ENCODE results near the gene ARHGEF37. TPM values are rescaled to one million over a fixed set of nuclear protein-coding genes. Genes with fewer than 3 reads are reported as not detected.
"Not testable (repeated sequence)": the region's sequence is repeated elsewhere in the genome, so short reads cannot be mapped to it uniquely, and the experiment has no call there.

The ARHGEF37 gene
- 10 to 100 TPM; 45.4 to 75.3 (median 65.3) TPM for total RNA-seq

GRCh38 chr5:149581192-149581861 is at the start of gene ARHGEF37:
Gene ARHGEF37, plus strand, starts transcription at chr5:149581498. Its CDS starts 16,272 bp downstream, at chr5:149597770.
- H3K9me3 ChIP-seq: no peaks in the 10 kb centered on the region
- peaks cover 39% of the 10 kb centered on the region for H3K4me1 ChIP-seq
- no peaks in the 10 kb centered on the region for H3K36me3 ChIP-seq
- WGBS: 2% methylated on average over 36 of the region's 56 CpGs
- peak within 1 kb of the TSS; percentile 93 for H3K27ac ChIP-seq
- peak; percentile 91 to 93 for DNase-seq (ENCODE audit: low spot score in 2 of 2)
- H3K27me3 ChIP-seq: no peaks in the 10 kb centered on the region
- H3K4me3 ChIP-seq: peak within 1 kb of the TSS; percentile 63
- TF ChIP-seq CTCF (IDR thresholded peaks at IDR 0.05) (no peak), POLR2AphosphoS5 (IDR thresholded peaks at IDR 0.05) (no peak), POLR2A (IDR thresholded peaks at IDR 0.05) (no peak), EP300 (IDR thresholded peaks at IDR 0.05) (no peak)

- Histone ChIP-seq H3K36me3 (peaks cover 4% of the 10 kb centered on the region), H3K4me1 (peaks cover 53% of the 10 kb centered on the region), H3K4me3 (no peak overlapping the region)
These were observed 48.9 kb upstream of the ARHGEF37 start for GRCh38 chr5:149532413-149532812.

GRCh38 chr5:149535787-149536186 is 45.5 kb upstream of the ARHGEF37 start:
- H3K4me3 ChIP-seq; DNase-seq (ENCODE audit: low spot score in 2 of 2); H3K27me3 ChIP-seq; H3K36me3 ChIP-seq; H3K27ac ChIP-seq; H3K9me3 ChIP-seq: not testable (repeated sequence)
- 87% methylated on average over 6 of the region's 6 CpGs for WGBS
- peaks cover 42% of the 10 kb centered on the region for H3K4me1 ChIP-seq

More at GRCh38 chr5:149532413-149532812, 48.9 kb upstream of the ARHGEF37 start:
- Histone ChIP-seq H3K9me3 (no peaks in the 10 kb centered on the region), H3K27ac (no peak overlapping the region), H3K27me3 (no peaks in the 10 kb centered on the region)
- no peak for TF ChIP-seq POLR2AphosphoS5 (IDR thresholded peaks at IDR 0.05)
- TF ChIP-seq CTCF (IDR thresholded peaks at IDR 0.05): no peak
- DNase-seq (ENCODE audit: low spot score in 2 of 2): no peak
- 81% methylated on average over 7 of the region's 7 CpGs for WGBS

- Histone ChIP-seq H3K4me1 (peaks cover 50% of the 10 kb centered on the region), H3K27ac (no peak overlapping the region), H3K36me3 (peaks cover 8% of the 10 kb centered on the region), H3K9me3 (no peaks in the 10 kb centered on the region), H3K4me3 (no peak overlapping the region), H3K27me3 (no peaks in the 10 kb centered on the region)
- WGBS: 55% methylated on average over 1 of the region's 1 CpG
- DNase-seq (ENCODE audit: low spot score in 2 of 2): no peak
- TF ChIP-seq EP300 (IDR thresholded peaks at IDR 0.05) (no peak), POLR2AphosphoS5 (IDR thresholded peaks at IDR 0.05) (no peak), CTCF (IDR thresholded peaks at IDR 0.05) (no peak), POLR2A (IDR thresholded peaks at IDR 0.05) (no peak)
These were observed 43.8 kb upstream of the ARHGEF37 start for GRCh38 chr5:149537374-149537975.

- 65% methylated on average over 3 of the region's 3 CpGs for WGBS
- Histone ChIP-seq H3K4me3 (no peak overlapping the region), H3K27ac (no peak overlapping the region), H3K4me1 (peaks cover 72% of the 10 kb centered on the region), H3K9me3 (no peaks in the 10 kb centered on the region), H3K27me3 (no peaks in the 10 kb centered on the region), H3K36me3 (peaks cover 10% of the 10 kb centered on the region)
- DNase-seq (ENCODE audit: low spot score in 2 of 2): no peak
- no peak for TF ChIP-seq EP300 (IDR thresholded peaks at IDR 0.05)
These were observed 41.2 kb upstream of the ARHGEF37 start for GRCh38 chr5:149540089-149540488.

- Histone ChIP-seq H3K4me1 (peaks cover 74% of the 10 kb centered on the region), H3K27ac (no peak overlapping the region)
These were observed 39.4 kb upstream of the ARHGEF37 start for GRCh38 chr5:149541893-149542292.

More at GRCh38 chr5:149541893-149542292, 39.4 kb upstream of the ARHGEF37 start:
- WGBS: 68% methylated on average over 6 of the region's 6 CpGs
- no peaks in the 10 kb centered on the region for H3K9me3 ChIP-seq
- H3K4me3 ChIP-seq: no peak overlapping the region
- TF ChIP-seq CTCF (IDR thresholded peaks at IDR 0.05) (no peak), POLR2A (IDR thresholded peaks at IDR 0.05) (no peak), POLR2AphosphoS5 (IDR thresholded peaks at IDR 0.05) (no peak), EP300 (IDR thresholded peaks at IDR 0.05) (no peak)
- no peaks in the 10 kb centered on the region for H3K27me3 ChIP-seq
- H3K36me3 ChIP-seq: peaks cover 18% of the 10 kb centered on the region
- DNase-seq (ENCODE audit: low spot score in 2 of 2): no peak
